EL (cell line): Measurements from ENCODE around the gene TMEM121.

Source experiments
- DNase-seq: peaks from one replicate; pipeline ENCODE4 v3.0.0-alpha.2; 2016

Gene TMEM121

DNA sequence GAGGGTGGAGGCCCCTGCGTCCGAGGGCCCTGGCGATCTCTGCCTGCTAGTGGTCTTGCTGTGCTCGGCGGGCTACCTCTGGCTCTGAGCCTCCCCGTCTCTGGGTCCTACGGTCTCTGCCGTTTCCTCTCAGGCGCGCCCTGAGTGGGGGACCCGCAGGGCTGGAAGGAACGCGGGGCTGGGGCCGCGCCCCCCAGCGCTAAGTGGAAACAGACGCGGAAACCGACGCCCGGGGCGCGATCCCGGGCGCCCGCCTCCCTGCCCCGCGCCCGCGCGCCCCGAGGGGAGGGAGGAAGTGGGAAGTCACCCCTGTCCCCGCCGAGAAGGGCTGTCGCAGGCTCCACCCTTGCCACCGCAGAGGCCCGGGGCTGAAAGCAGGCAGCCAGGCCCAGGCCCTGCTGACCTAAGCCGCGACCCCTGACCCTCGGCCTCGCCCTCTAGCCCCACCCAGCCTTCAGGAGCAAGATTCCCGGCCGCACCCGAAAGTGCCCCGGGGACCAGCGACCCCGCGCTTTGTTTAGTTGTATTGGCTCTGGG is 38.9 kb upstream of the TMEM121 start:
- no peak for DNase-seq

DNA sequence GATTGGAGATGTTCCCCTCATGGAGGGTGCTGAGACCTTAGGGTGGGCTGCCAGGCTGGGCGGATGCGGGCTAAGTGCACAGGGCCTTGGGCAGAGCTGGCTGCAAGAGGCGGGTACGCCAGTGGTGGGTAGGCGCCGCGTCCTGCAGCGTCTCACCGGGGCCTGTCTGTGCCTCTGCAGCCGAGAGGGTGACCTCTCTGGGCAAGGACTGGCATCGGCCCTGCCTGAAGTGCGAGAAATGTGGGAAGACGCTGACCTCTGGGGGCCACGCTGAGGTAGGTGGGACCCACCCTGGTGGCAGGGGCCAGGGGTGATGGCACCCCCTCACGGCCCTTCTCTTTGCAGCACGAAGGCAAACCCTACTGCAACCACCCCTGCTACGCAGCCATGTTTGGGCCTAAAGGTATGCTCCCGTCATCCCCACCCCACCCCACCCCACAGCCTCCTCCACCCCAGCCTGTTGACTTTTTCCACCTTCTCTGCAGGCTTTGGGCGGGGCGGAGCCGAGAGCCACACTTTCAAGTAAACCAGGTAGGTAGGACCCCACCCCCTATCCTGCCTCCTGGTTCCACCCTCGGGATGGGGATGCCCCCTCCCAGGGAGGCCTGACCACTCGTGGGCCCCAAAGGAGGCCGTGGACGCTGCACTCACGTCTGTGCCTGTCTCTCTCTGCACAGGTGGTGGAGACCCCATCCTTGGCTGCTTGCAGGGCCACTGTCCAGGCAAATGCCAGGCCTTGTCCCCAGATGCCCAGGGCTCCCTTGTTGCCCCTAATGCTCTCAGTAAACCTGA is 38.2 kb upstream of the TMEM121 start:
- DNase-seq = no peak

DNA sequence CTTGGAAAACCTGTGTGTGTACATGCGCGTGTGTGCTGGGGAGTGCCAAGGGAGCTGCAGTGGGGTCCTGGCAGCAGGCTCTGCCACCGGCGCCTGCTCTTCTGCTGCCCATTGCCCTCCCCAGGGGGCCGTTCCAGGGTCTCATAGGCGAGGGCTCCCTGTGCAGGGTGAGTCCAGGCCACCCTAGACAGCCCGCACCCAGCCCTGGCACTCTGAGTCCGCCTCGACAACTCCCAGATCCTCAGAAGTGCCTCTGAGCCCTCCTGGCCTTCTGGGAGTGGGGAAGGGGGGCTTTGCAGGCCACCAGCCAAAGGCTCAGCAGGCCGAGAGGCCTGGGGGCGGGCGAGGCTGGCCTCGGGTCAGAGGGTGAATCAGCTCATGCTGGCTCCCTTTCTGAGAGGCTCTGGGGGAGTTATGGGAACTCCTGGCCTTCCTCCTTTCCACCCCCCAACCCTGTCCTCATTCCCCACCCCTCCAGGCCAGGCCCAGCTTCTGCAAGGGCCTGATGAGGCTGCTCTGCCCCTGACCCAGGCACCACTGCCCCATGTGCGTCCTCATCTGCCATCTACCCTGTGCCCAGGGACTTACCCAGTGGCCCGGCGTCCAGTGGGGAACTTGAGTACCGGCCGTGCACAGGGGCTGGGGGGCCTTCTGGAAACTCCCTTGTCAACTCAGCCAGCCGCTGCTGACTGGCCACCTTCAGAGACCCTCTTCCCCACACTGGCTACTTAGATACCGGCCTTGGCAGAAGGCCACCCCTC is 37.4 kb upstream of the TMEM121 start:
- no peak for DNase-seq

DNA sequence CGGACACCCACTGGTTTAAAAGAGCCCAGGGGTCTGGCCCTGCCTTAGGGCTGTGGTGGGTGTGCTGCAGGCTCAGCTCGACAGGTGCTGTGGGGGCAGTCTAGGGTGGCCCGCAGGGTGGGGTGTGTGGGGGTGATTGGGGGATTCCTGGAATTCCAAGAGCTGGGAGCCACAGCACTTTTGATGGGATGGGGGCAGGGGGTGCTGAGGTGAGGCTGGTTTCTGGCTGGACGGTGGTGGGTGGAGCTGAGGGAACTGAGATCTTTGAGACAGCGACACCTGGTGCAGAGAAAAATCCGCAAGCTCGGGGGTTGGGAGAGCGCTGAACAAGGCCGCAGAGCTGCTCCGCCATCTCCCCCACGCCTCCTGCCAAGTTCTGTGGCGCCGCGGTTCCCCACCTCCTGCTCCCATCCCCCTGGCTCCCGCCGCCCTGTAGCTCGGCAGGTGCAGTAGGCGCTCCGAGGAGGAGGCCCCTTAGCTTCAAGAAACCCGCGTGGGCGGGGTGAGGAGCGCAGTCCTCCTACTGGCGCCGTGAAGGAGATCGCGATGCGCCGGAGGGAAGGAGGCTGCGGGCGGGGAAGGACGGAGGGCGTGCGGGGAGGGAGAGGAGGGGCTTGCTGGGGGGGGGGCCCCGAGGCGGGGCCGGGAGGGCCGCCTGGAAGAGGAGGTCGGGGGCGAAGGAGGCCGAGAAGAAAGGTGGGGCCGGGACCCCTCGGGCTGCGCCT is 36.7 kb upstream of the TMEM121 start:
- DNase-seq = peak; percentile 81

DNA sequence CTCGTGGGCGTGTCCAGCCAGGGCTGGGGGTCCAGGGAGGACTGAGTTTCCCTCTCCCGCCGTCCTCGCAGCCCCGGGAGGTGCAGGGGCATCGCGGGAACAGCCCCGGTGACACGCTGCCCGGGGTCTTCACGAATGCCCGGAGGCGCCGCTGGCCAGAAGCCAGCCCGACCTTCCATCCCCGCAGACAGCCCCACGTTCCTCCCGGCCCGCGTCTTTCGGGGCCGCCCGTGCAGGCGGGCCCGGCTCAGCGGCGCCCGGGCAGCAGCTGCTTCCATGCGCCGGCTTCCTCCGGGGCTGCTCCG is 36.2 kb upstream of the TMEM121 start:
- DNase-seq = no peak

DNA sequence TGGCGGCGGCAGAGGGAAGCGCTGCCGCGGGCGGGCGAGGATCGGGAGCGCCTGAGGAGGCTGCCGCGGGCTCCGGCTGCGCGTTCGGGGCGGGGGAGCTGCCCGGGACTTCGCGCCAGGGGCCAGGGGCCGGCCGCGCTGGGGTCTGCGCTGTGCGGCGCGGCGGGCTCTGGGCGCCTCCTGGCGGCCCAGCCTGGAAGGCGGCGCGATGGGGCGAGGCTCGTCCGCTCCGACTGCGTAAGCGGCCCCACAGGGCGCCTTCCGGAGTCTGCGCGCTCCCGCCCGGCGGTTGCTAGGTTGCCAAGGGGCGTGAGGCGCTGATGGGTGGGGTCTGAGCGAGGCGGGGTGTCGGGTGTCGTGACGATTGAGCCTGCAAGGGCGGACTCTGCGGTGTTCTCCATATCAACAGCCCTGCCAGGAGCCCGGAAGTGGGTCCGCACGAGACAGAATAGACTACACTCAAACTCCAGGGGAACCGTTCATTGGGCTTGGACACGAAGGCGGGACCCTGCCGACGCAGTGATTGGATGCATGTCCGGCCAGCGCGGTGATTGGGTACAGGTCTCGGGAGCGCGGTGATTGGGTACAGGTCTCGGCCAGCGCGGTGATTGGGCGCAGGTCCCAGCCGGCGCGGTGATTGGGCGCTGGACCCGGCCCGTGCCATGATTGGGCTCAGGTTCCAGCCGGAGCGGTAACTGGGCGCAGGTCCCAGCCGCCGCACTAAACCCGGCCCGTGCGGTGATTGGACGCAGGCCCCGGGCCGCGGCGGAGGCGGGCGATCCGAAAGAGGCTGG is 35.6 kb upstream of the TMEM121 start, which contains the start of gene TEDC1:
Gene TEDC1 (plus strand): TSS at position 675 of the 794 bp plus-strand sequence. CDS start 130 bp downstream, outside the sequence.
- peak; percentile 100 for DNase-seq

DNA sequence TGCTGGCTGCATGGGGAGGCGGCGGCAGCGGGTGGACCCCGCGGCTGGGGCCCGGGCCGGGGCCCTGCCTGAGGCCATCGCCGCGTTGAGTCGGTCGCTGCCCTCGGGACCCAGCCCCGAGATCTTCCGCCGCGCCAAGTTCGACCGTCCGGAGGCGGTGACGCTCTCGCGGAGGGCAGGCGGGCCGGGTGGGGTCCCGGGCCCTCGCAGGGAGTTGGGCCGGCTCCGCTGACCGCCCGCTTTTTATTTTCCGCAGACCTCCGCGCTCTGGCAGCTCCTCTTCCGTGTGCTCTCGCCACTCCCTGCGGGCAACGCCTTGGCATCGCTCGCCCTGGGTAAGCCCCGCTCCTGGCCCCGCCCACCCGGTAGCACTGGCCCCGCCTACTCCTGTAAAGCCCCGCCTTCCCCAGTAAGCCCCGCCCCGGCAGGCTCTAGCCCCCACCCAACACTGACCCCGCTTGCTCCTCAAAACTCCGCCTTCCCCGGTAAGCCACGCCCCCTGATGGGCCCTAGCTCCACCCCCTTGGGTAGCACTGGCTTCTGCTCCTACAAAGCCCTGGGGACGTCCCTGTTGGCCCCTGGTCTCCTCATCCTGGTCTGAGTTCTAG is 34.9 kb upstream of the TMEM121 start:
- DNase-seq = peak; percentile 79

DNA sequence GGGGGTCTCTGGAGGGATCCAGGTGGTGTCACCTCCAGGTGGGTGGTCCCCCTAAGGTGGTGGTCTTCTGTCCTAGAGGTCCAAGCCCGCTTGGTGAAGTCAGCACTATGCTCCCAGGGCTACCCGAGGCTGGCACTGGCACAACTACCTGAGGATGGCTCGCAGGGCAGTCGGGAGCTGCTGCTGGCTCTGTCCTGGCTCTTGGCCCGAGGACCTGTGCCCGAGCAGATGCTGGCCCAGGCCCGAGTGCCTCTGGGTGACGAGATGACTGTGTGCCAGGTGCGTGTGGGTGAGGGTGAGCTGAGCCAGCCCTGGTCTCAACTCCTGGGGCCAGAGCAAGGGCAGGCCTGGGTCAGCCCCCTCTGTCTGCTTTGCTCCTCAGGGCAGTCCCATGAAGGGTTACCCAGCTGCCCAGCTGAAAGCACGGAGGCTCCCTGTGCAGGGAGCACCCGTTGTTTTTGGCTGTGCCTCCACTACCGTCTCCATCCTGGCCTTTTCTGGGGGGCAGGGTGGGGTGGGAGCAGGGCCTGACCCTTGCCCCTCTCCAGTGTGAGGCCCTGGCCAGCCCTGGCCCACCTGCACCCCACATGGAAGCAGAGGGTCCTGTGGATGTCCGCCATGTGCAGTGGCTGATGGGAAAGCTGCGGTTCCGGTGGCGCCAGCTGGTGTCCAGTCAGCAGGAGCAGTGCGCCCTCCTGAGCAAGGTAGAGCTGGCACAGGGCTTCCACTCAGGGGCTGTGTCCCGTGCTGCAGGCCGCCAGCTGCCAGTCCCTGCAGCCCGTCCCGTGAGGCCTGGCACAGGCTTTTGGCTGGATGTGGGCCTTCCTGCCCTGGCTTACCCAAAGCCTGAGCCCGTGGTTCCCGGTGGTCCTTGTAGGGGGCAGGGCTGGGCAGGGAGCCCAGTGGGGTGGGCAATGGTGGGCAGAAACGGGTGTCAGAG is 34.1 kb upstream of the TMEM121 start:
- DNase-seq = no peak

DNA sequence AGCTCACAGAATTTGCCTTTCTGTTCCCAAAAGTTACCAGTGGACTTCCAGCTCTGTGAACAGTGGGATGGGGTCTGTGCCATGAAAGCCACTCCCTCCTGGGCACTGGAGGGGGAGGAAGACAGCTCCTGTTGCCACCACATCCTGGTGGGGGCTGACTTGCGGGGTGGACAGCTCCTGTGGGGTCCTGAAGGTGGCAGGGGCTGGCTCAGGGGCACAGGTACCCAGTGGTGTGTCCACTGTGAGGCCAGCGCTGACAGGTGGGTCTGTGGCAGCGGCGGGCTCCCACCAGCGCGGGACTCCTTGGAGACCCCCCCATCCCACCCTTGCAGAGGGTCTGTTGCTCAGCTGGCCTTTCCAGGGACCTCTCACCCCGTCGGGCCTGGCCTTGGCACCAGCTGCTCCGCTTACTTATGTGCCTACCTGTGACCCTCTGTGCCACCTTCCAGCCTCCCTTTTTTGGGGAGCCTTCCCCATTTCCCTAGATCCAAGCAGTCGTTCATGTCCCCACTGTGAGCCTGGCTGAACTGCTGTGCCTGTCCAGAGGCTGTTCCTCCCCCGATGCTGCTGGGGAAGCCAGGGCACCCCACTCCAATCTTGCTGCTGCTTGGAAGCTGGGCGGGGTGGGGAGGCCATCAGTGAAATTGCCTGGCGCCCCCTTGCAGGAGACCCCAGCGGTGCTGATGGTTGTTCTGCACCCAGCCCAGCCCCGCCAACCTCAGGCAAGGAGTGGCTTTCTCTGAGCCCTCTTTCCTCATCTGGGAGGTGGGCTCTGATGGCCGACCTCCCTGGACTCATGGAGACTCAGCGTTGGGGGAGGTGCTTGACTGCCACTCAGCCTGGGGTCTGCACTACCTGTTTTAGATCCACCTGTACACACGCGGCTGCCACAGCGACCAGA is 33.2 kb upstream of the TMEM121 start:
- no peak for DNase-seq

DNA sequence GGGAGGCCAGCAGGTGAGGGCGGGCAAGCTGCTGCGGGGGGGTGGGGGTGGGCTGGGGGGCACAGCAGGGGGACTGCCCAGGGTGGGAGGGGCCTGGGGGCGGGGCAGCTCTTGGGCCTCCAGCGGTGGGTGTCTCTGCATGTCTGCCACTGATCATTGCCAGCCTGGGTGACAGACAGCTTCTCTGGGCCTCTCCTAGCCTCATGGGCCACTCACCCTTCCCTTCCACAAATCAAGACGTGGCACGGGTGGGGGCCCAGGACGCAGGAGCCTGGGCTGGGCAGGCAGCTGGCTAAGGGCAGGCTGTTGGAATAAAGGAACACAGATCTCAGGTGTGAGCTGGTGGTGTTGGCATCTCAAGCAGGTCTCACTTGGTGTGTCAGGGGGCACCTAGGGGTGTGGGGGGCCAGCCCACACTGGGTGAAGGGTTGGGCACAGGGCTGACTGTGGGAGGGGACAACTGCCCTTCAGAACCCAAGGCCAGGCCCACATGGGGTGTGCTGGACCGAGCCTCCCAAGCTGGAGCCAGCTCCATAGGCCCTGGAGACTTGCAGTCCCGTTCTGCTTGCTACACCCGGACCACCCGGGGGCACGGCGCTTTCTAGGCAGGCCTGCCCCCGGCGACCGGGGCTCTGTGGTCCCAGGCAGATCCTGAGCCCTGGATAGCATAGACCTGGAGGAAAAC is 32.3 kb upstream of the TMEM121 start:
- DNase-seq = no peak

DNA sequence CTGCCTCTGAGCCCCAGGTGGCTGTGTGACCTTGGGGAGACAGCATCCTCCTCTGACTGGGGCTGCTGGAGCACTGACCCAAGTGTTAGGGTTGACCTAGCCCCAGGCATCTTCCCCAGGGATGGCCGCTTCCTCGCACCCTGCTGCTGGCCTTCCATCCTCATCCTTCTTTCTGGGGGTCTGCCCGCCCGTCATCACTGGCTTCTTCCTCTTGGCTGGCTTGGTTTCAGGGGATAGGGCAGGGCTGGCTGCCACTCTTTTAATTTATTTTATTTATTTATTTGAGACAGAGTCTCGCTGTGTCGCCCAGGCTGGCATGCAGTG is 31.8 kb upstream of the TMEM121 start:
- DNase-seq = no peak

DNA sequence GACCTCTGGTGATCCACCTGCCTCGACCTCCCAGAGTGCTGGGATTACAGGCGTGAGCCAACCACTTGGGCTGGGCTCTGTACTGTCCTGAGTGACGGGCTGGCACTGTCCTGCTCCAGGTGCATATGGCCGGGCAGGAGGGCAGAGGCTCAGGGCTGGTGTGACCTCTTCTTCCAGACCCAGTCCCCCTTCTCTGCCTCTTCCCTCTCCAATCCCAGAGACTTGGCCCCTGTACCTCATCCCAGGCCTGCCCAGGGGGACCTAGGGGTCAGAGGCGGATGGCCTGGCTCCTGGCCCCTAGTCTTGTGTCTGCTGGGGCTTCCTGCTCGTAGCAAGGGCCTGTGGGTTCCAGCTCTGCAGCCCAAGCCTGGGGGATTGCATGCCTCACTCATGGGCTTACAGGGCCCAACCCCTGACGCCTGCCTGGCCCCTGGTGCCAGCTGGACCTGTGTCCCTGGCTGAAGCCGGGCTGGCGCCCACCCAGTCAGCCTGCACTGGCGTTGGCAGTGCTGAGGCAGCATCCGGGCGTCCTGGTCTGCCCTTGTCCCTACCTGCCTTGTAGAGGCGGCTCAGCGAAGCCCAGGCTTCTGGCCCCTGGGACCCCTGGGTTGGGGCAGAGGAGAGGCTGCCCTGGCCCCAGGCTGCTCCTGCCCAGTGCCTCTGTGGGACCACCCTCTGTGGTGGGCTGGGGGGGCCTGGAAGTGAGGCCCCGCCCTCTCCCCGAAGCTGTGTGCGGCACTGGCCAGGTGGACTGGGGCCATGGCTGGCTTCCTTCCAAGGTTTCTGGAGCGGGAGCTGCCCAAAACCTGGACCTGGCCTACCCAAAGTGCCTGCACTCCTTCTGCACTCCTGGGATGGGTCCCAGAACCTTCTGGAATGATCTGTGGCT is 31.0 kb upstream of the TMEM121 start:
- no peak for DNase-seq

DNA sequence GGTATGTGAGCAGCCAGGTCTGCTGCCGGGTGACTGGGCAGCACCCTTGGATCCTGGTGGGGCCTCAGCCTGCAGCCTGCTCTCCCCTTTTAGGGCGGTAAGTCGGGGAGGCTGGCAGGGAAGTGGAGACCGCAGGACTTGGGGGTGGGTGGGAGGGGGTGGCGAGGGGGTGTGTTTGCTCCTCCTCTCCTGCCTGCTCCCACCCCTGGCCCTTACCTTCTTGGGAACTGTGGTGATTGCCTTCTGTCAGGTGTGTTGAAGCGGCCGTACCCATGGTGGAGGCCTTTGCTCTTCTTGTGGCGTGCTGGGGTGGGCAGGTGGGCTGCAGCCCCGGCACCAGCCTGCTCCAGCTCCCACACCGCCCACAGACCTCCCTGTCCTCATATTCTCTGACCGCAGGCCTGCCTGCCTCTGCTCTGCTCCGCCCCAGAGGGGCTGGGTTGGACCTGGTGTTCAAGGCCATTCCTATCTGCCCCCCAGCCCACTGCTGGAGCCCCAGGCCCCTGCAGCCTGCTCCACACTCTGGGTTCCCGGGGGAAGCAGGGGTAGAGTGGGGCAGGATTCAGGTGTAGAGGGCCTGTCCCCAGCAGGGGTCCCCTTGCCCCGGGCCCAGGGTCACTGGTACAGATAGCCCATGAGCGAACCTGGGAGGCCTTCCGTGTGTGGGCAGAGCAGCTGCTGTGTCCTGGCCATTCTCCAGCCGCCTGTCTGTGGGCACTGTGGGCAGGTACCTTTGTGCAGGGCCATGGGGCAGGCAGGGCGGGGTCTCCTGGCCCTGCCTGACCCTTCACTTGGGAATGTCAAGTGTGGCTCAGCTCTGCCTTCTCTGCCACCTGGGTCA is 30.2 kb upstream of the TMEM121 start:
- no peak for DNase-seq

DNA sequence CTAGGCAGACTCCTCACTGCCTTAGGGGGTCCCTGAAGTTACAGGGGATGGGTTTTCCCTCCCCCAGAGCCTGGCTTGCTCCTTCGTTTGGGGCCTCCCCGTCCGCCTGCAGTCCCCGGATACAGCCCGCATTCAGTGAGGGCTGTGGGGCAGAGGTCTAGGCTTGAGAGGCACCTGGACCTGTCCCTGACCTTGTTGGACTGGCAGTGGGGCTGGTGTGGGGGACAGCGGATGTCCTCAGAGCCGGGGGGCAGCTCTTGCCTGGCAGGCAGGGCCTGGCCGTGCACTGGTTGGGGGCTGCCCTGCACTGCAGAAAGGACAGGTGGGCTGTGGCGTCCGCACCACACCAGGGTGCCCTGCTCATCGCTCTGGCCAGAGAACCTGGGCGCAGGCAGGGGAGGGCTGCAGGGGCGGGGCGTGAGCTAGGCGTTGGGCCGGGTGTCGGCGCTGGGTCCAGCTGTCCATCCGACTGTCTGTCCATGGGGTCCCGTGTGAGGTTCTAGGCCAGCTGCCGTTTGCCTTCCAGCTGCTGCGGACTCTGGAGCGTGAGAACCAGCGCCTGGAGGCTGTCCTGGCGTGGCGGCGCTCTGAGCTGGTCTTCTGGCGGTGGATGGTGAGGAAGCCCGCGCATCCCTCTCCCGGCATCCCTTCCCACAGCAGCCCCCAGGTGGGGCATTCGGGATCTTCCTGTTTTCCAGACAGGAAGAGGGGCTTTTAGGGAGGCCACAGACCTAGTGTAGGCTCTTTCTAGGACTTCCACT is 29.4 kb upstream of the TMEM121 start:
- no peak for DNase-seq

DNA sequence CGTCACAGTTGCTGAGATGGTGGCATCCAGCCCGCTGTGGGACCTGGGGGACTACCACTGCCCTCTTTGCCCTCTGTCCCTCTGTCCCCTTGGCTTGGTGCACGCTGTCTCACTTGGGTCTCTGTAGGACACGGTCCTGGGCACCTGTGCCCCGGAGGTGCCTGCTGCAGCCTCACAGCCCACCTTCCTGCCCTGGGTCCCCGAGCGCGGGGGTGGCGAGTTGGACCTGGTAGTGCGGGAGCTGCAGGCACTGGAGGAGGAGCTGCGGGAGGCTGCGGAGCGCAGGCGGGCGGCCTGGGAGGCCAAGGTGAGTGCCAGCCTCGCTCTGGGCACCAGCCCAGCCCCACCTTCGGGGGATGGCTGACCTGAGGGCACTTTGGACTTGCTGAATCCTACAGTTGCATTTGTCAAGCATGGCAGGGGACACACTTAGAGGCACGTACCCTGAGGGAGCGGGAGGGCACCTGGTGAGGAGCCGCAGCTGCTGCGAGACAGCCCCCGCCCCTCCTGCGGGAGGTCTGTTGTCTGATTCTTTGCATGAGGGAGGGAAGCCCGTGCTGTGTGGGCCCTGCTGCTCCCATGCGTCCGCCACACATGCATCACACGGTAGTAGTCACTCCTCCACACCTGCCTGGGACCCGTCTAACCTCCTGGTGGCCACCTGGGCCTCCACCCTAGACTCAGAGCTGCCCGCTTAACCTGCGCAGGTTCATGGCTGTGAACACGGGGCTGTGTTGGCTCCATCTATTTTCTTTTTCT is 28.5 kb upstream of the TMEM121 start:
- no peak for DNase-seq
